Cortex of kidney (tissue), 1 donor: Measurements from ENCODE around the gene NPSR1.

ENCODE experiments used
- DNase-seq: peaks from one replicate; lab custom pipeline; 2025; lab: John Stamatoyannopoulos, UW

Gene NPSR1

GRCh38 chr7:34723338-34723737 lies 65.3 kb downstream of the NPSR1 start:
- DNase-seq = no peak

- no peak for DNase-seq
These were observed 66.0 kb downstream of the NPSR1 start for GRCh38 chr7:34723866-34724490.

GRCh38 chr7:34726221-34726620 lies 68.2 kb downstream of the NPSR1 start:
- DNase-seq = no peak

GRCh38 chr7:34727464-34727995 lies 69.5 kb downstream of the NPSR1 start:
- no peak for DNase-seq

GRCh38 chr7:34728156-34728555 lies 70.1 kb downstream of the NPSR1 start:
- no peak for DNase-seq

GRCh38 chr7:34734771-34735170 lies 76.8 kb downstream of the NPSR1 start:
- no peak for DNase-seq

GRCh38 chr7:34735526-34735925 lies 77.5 kb downstream of the NPSR1 start:
- DNase-seq = no peak

- DNase-seq = no peak
These were observed 81.8 kb downstream of the NPSR1 start for GRCh38 chr7:34739651-34740300.

- no peak for DNase-seq
These were observed 82.8 kb downstream of the NPSR1 start for GRCh38 chr7:34740840-34741239.

GRCh38 chr7:34747176-34747781 lies 89.3 kb downstream of the NPSR1 start:
- DNase-seq = no peak

- DNase-seq = no peak
These were observed 90.1 kb downstream of the NPSR1 start for GRCh38 chr7:34747867-34748727.

- no peak for DNase-seq
These were observed 90.7 kb downstream of the NPSR1 start for GRCh38 chr7:34748728-34749089.

GRCh38 chr7:34749446-34749845 lies 91.4 kb downstream of the NPSR1 start:
- no peak for DNase-seq

GRCh38 chr7:34750209-34750608 lies 92.2 kb downstream of the NPSR1 start:
- DNase-seq = no peak

- no peak for DNase-seq
These were observed 92.6 kb downstream of the NPSR1 start for GRCh38 chr7:34750636-34751035.

GRCh38 chr7:34751725-34752643 lies 94.0 kb downstream of the NPSR1 start:
- no peak for DNase-seq

- no peak for DNase-seq
These were observed 94.9 kb downstream of the NPSR1 start for GRCh38 chr7:34752929-34753328.

GRCh38 chr7:34755008-34755407 lies 97.0 kb downstream of the NPSR1 start:
- no peak for DNase-seq

GRCh38 chr7:34756025-34756437 lies 98.0 kb downstream of the NPSR1 start:
- no peak for DNase-seq

GRCh38 chr7:34756691-34757090 lies 98.7 kb downstream of the NPSR1 start:
- DNase-seq = no peak

GRCh38 chr7:34757570-34758110 lies 99.6 kb downstream of the NPSR1 start:
- DNase-seq = no peak
